WERI-Rb-1 (cell line): ENCODE data around the gene EFHC1.

Experiments used
- DNase-seq: peaks from one replicate; pipeline ENCODE4 v3.0.0-alpha.2; 2020
- H3K27ac ChIP-seq: fragments of 250-450 bp; sonication (Bioruptor Pico); 2 replicates; pipeline ENCODE4 v1.5.1; 2020; ENCODE audit warnings: mild to moderate bottlenecking, moderate library complexity
- H3K27me3 ChIP-seq: fragments of 250-450 bp; sonication (Bioruptor Pico); 2 replicates; pipeline ENCODE4 v1.5.1; 2021; ENCODE audit warnings: mild to moderate bottlenecking, low read depth, moderate library complexity; ENCODE audit not compliant: insufficient read depth, severe bottlenecking
- H3K36me3 ChIP-seq: fragments of 250-450 bp; sonication (Bioruptor Pico); 2 replicates; pipeline ENCODE4 v1.5.1; 2020; ENCODE audit warnings: mild to moderate bottlenecking, moderate library complexity
- H3K4me3 ChIP-seq: 2 replicates; pipeline ENCODE4 v1.5.1; 2011; ENCODE audit warnings: low read depth, mild to moderate bottlenecking, control low read depth, low read length
- H3K9me3 ChIP-seq: fragments of 250-450 bp; sonication (Bioruptor Pico); 2 replicates; pipeline ENCODE4 v1.5.1; 2021; ENCODE audit warnings: mild to moderate bottlenecking, moderate library complexity; ENCODE audit not compliant: severe bottlenecking
- TF ChIP-seq, protein P1 (sequence below): IDR thresholded peaks from 2 replicates; pipeline ENCODE4 v1.5.1; 2011; ENCODE audit warnings: low read depth, mild to moderate bottlenecking, control low read depth, inconsistent platforms, low read length

The EFHC1 gene

DNA sequence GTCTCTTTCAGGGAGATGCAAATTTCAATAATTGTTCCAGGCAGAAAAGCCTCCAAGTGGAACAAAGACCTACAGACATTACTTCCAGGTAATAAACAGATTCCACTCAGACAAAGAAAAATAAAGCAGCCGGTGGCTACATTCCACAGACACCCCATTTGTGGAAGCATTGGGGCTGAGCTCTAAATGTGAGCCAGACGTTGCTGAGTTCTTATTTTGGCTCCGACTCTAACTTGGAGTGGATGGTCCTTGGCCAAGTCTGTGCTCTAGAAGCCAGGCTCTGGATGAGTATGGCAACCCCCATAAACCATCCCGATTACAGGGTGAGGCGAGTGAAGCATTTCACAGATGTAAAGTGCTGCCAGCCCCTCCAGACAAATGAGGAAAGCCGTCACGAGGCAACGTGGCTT is 150.2 kb downstream of the EFHC1 start:
- TF ChIP-seq, protein P1, sequence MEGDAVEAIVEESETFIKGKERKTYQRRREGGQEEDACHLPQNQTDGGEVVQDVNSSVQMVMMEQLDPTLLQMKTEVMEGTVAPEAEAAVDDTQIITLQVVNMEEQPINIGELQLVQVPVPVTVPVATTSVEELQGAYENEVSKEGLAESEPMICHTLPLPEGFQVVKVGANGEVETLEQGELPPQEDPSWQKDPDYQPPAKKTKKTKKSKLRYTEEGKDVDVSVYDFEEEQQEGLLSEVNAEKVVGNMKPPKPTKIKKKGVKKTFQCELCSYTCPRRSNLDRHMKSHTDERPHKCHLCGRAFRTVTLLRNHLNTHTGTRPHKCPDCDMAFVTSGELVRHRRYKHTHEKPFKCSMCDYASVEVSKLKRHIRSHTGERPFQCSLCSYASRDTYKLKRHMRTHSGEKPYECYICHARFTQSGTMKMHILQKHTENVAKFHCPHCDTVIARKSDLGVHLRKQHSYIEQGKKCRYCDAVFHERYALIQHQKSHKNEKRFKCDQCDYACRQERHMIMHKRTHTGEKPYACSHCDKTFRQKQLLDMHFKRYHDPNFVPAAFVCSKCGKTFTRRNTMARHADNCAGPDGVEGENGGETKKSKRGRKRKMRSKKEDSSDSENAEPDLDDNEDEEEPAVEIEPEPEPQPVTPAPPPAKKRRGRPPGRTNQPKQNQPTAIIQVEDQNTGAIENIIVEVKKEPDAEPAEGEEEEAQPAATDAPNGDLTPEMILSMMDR = no peak
- no peaks in the 10 kb centered on the region for H3K27me3 ChIP-seq
- no peak overlapping the region for H3K4me3 ChIP-seq
- no peaks in the 10 kb centered on the region for H3K9me3 ChIP-seq
- no peak overlapping the region for H3K27ac ChIP-seq
- H3K36me3 ChIP-seq = peaks cover 15% of the 10 kb centered on the region
- DNase-seq = no peak

GRCh38 chr6:52571099-52571755 is 151.1 kb downstream of the EFHC1 start:
- peak; percentile 25 for DNase-seq
- Histone ChIP-seq H3K36me3 (peaks cover 15% of the 10 kb centered on the region), H3K27ac (no peak overlapping the region), H3K27me3 (no peaks in the 10 kb centered on the region), H3K4me3 (no peak overlapping the region), H3K9me3 (no peaks in the 10 kb centered on the region)
- TF ChIP-seq, protein P1 = no peak

- TF ChIP-seq, protein P1 = no peak
- no peak for DNase-seq
- Histone ChIP-seq H3K36me3 (peaks cover 13% of the 10 kb centered on the region), H3K27me3 (no peaks in the 10 kb centered on the region), H3K9me3 (no peaks in the 10 kb centered on the region), H3K4me3 (no peak overlapping the region), H3K27ac (no peak overlapping the region)
Observed at GRCh38 chr6:52572536-52572935, 152.4 kb downstream of the EFHC1 start.

- DNase-seq = no peak
- Histone ChIP-seq H3K27ac (no peak overlapping the region), H3K4me3 (no peak overlapping the region), H3K9me3 (no peaks in the 10 kb centered on the region), H3K36me3 (peaks cover 13% of the 10 kb centered on the region), H3K27me3 (no peaks in the 10 kb centered on the region)
- TF ChIP-seq, protein P1 = no peak
Observed at GRCh38 chr6:52573295-52573694, 153.2 kb downstream of the EFHC1 start.
